Progenitor cell of endocrine pancreas (in vitro differentiated cells): ENCODE measurements around the gene HOXB8. TPM values are rescaled to one million over a fixed set of nuclear protein-coding genes. Genes with fewer than 3 reads are reported as not detected.

Source experiments
- DNase-seq: peaks from one replicate; pipeline ENCODE4 v3.0.0; 2021; ENCODE audit warnings: low spot score; ENCODE audit not compliant: unreplicated experiment
- H3K27ac Mint-ChIP-seq: 2 replicates; pipeline ENCODE4 v1.8.0; 2021; ENCODE audit warnings: mild to moderate bottlenecking, moderate library complexity, mixed read lengths
- H3K27me3 Mint-ChIP-seq: 2 replicates; pipeline ENCODE4 v1.8.0; 2021; ENCODE audit warnings: mixed read lengths
- H3K36me3 Mint-ChIP-seq: 2 replicates; pipeline ENCODE4 v1.8.0; 2022; ENCODE audit warnings: mixed read lengths; ENCODE audit not compliant: insufficient read depth
- H3K4me1 Mint-ChIP-seq: 2 replicates; pipeline ENCODE4 v1.8.0; 2021; ENCODE audit warnings: low read depth, mixed read lengths
- H3K4me3 Mint-ChIP-seq: 2 replicates; pipeline ENCODE4 v1.8.0; 2021; ENCODE audit warnings: low read depth, mild to moderate bottlenecking, moderate library complexity, mixed read lengths
- H3K9me3 Mint-ChIP-seq: 2 replicates; pipeline ENCODE4 v1.8.0; 2021; ENCODE audit warnings: low read depth, mixed read lengths
- CTCF ChIP-seq: fragments of 200-600 bp; sonication (generic); IDR thresholded peaks from one replicate; pipeline ENCODE4 v1.5.0; 2021; ENCODE audit warnings: antibody characterized with exemption, mild to moderate bottlenecking; ENCODE audit not compliant: unreplicated experiment
- total RNA-seq: library from RNA; stranded (reverse); gene quantifications from 2 replicates; pipeline ENCODE4 v1.2.1, GENCODE V29; 2021

Gene HOXB8
- total RNA-seq, 1 donor from 2014 or later, result 1.1 TPM

- H3K4me1 Mint-ChIP-seq, result peaks cover 31% of the 10 kb centered on the region
- H3K27me3 Mint-ChIP-seq, result peaks cover 17% of the 10 kb centered on the region
- no peak for DNase-seq
- H3K36me3 Mint-ChIP-seq, result no peaks in the 10 kb centered on the region
- H3K9me3 Mint-ChIP-seq, result no peaks in the 10 kb centered on the region
- H3K27ac Mint-ChIP-seq, result no peak overlapping the region
- TF ChIP-seq CTCF, result no peak
- H3K4me3 Mint-ChIP-seq, result no peak overlapping the region
These were observed 47.9 kb downstream of the HOXB8 start for GRCh38 chr17:48567209-48567608.

GRCh38 chr17:48566717-48567116 is 48.4 kb downstream of the HOXB8 start:
- Mint-ChIP-seq H3K36me3 (no peaks in the 10 kb centered on the region), H3K4me3 (no peak overlapping the region), H3K27ac (no peak overlapping the region), H3K9me3 (no peaks in the 10 kb centered on the region), H3K27me3 (peaks cover 19% of the 10 kb centered on the region), H3K4me1 (peaks cover 35% of the 10 kb centered on the region)
- DNase-seq, result no peak
- TF ChIP-seq CTCF, result no peak

GRCh38 chr17:48565925-48566710 is 49.0 kb downstream of the HOXB8 start:
- Mint-ChIP-seq H3K27me3 (peaks cover 25% of the 10 kb centered on the region), H3K36me3 (no peaks in the 10 kb centered on the region), H3K4me1 (peaks cover 39% of the 10 kb centered on the region), H3K9me3 (no peaks in the 10 kb centered on the region), H3K4me3 (no peak overlapping the region), H3K27ac (no peak overlapping the region)
- DNase-seq, result no peak
- no peak for TF ChIP-seq CTCF

GRCh38 chr17:48565022-48565554 is 50.0 kb downstream of the HOXB8 start:
- peaks cover 37% of the 10 kb centered on the region for H3K4me1 Mint-ChIP-seq
- peak overlapping the region; percentile 68 for H3K4me3 Mint-ChIP-seq
- H3K27me3 Mint-ChIP-seq, result peaks cover 34% of the 10 kb centered on the region
- H3K36me3 Mint-ChIP-seq, result no peaks in the 10 kb centered on the region
- peak overlapping the region; percentile 27 for H3K27ac Mint-ChIP-seq
- TF ChIP-seq CTCF, result no peak
- no peak for DNase-seq
- no peaks in the 10 kb centered on the region for H3K9me3 Mint-ChIP-seq

GRCh38 chr17:48564188-48565021 is 50.7 kb downstream of the HOXB8 start:
- Mint-ChIP-seq H3K9me3 (no peaks in the 10 kb centered on the region), H3K27me3 (peaks cover 41% of the 10 kb centered on the region), H3K4me1 (peaks cover 43% of the 10 kb centered on the region), H3K36me3 (no peaks in the 10 kb centered on the region), H3K4me3 (peak overlapping the region; percentile 68), H3K27ac (peak overlapping the region; percentile 27)
- no peak for DNase-seq
- no peak for TF ChIP-seq CTCF
